Smooth muscle cell (in vitro differentiated cells): ENCODE data around the gene DPM2. TPM values are rescaled to one million over a fixed set of nuclear protein-coding genes. Genes with fewer than 3 reads are reported as not detected.

ENCODE experiments used
- DNase-seq: peaks from one replicate; lab custom pipeline; 2025; ENCODE audit not compliant: unreplicated experiment; lab: John Stamatoyannopoulos, UW
- H2AFZ ChIP-seq: fragments of 200-600 bp; sonication (generic); 2 replicates; pipeline ENCODE4 v1.6.0; 2016; ENCODE audit warnings: antibody characterized with exemption, low read depth, mild to moderate bottlenecking
- H3F3A ChIP-seq: fragments of 200-600 bp; sonication (generic); 2 replicates; pipeline ENCODE4 v1.6.0; 2017; ENCODE audit warnings: antibody characterized with exemption, low read depth
- H3K27ac ChIP-seq: fragments of 200-600 bp; sonication (generic); 2 replicates; pipeline ENCODE4 v1.5.1; 2016; ENCODE audit warnings: low read depth, mild to moderate bottlenecking
- H3K27me3 ChIP-seq: fragments of 200-600 bp; sonication (generic); 2 replicates; pipeline ENCODE4 v1.6.1; 2016; ENCODE audit warnings: low read depth, mild to moderate bottlenecking
- H3K36me3 ChIP-seq: fragments of 200-600 bp; sonication (generic); 2 replicates; pipeline ENCODE4 v1.5.1; 2016; ENCODE audit warnings: low read depth
- H3K4me1 ChIP-seq: fragments of 200-600 bp; sonication (generic); 2 replicates; pipeline ENCODE4 v1.5.1; 2016; ENCODE audit warnings: low read depth
- H3K4me2 ChIP-seq: fragments of 200-600 bp; sonication (generic); 2 replicates; pipeline ENCODE4 v1.6.0; 2016; ENCODE audit warnings: mild to moderate bottlenecking
- H3K4me3 ChIP-seq: fragments of 200-600 bp; sonication (generic); 2 replicates; pipeline ENCODE4 v1.5.1; 2016; ENCODE audit warnings: mild to moderate bottlenecking
- H3K79me2 ChIP-seq: fragments of 200-600 bp; sonication (generic); 2 replicates; pipeline ENCODE4 v1.6.0; 2016; ENCODE audit warnings: low read depth, mild to moderate bottlenecking
- H3K9ac ChIP-seq: fragments of 200-600 bp; sonication (generic); 2 replicates; pipeline ENCODE4 v1.6.0; 2016; ENCODE audit warnings: low read depth
- H3K9me3 ChIP-seq: fragments of 200-600 bp; sonication (generic); replicated peaks from 2 replicates; pipeline ENCODE4 v1.5.1; 2016; ENCODE audit warnings: low read depth
- H4K20me1 ChIP-seq: fragments of 200-600 bp; sonication (generic); 2 replicates; pipeline ENCODE4 v1.6.0; 2016; ENCODE audit warnings: low read depth
- CTCF ChIP-seq: fragments of 200-600 bp; sonication (generic); IDR thresholded peaks from 2 replicates; pipeline ENCODE4 v1.5.1; 2017; ENCODE audit warnings: borderline replicate concordance, mild to moderate bottlenecking, antibody characterized with exemption; ENCODE audit not compliant: insufficient read depth, poor library complexity, severe bottlenecking
- WGBS: methylation state at CpG from one replicate; pipeline ENCODE4 v1.1.7; 2016; ENCODE audit warnings: low lambda C conversion rate; 5-methylcytosine and 5-hydroxymethylcytosine counted together
- polyA plus RNA-seq: library from polyadenylated mRNA; unstranded; fragments of >200 nt; fragmentation: Nextera tagmentation; extraction: Ambion mirVana; gene quantifications from 2 replicates; pipeline ENCODE4 v1.2.1, GENCODE V29; 2016
- total RNA-seq: library from RNA; depleted of rRNA; stranded (reverse); fragments of >200 nt; gene quantifications from 2 replicates; pipeline ENCODE4 v1.2.3, GENCODE V29; 2014

Gene DPM2
- total and polyA plus RNA-seq, 2 experiments from 2014 or later, result 23.6 to 68.5 TPM

- WGBS, result 27% methylated on average over 5 of the region's 5 CpGs
- Histone ChIP-seq H3K9me3 (no peaks in the 10 kb centered on the region), H2AFZ (no peak overlapping the region), H3K4me3 (peak overlapping the region; percentile 95), H3K36me3 (no peaks in the 10 kb centered on the region), H3K9ac (peak overlapping the region; percentile 18), H3K27me3 (no peaks in the 10 kb centered on the region), H3K27ac (peak overlapping the region; percentile 36), H3K4me1 (peaks cover 39% of the 10 kb centered on the region), H3F3A (peaks cover 10% of the 10 kb centered on the region), H4K20me1 (peaks cover 63% of the 10 kb centered on the region), H3K79me2 (peaks cover 63% of the 10 kb centered on the region), H3K4me2 (peak overlapping the region; percentile 95)
- TF ChIP-seq CTCF, result no peak
- DNase-seq, result no peak
Observed at GRCh38 chr9:127979015-127979332, 41.3 kb upstream of the DPM2 start.

- Histone ChIP-seq H3K4me1 (peaks cover 39% of the 10 kb centered on the region), H3F3A (peaks cover 10% of the 10 kb centered on the region), H3K27ac (peak overlapping the region; percentile 36), H4K20me1 (peaks cover 72% of the 10 kb centered on the region), H3K9ac (peak overlapping the region; percentile 4), H3K4me2 (peak overlapping the region; percentile 95), H3K4me3 (peak overlapping the region; percentile 95), H3K9me3 (no peaks in the 10 kb centered on the region), H2AFZ (no peak overlapping the region), H3K36me3 (no peaks in the 10 kb centered on the region), H3K27me3 (no peaks in the 10 kb centered on the region), H3K79me2 (peaks cover 72% of the 10 kb centered on the region)
- 54% methylated on average over 12 of the region's 12 CpGs for WGBS
- peak; percentile 10 for TF ChIP-seq CTCF
- DNase-seq, result no peak
Observed at GRCh38 chr9:127977884-127978647, 40.4 kb upstream of the DPM2 start.

DNA sequence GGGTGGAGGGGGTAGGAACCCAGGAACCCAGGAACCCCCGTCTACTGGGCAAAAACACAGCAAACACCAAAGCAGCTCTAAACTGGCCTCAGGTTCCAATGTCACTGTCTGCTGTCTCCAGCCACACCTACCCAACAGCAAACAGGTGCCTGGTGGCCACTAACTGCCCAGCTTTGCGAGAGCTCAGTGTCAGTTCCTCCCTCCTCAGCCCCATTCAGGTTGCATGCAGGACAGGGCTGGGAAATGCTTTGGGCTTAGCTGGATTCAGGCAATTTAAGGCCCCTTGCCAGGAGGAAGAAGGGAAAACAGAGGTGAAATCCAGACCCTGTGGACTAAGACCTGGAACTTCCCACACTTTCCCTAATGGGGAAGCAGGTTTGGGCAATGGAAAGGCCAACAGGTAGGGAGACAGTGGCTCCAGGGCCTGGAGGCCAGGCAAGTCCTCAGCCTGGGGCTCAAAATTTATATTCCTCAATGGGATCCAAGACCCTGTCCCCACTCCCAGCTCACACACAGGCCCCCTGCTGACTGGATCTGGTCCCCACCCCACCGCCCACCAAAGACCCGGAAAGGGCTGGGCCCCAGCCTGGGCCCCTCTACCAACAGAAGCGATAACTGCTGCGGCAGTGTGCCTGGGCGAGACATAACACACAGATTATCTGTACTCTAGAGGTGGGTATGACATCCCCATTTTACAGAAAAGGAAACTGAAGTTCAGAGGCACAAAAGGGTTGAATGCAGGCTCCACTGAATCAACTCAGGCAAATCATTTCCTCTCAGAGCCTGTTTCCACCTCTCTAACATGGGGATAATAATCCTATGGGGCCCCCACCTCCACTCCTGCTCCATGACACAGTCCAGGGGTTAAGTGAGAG, 39.6 kb upstream of the DPM2 start:
- H3K4me2 ChIP-seq, result peak overlapping the region; percentile 95
- peak overlapping the region; percentile 95 for H3K4me3 ChIP-seq
- no peak for TF ChIP-seq CTCF
- H3K36me3 ChIP-seq, result no peaks in the 10 kb centered on the region
- no peaks in the 10 kb centered on the region for H3K9me3 ChIP-seq
- no peaks in the 10 kb centered on the region for H3K27me3 ChIP-seq
- H3K9ac ChIP-seq, result peak overlapping the region; percentile 4
- peaks cover 37% of the 10 kb centered on the region for H3K4me1 ChIP-seq
- H3K27ac ChIP-seq, result peak overlapping the region; percentile 36
- peaks cover 81% of the 10 kb centered on the region for H3K79me2 ChIP-seq
- H3F3A ChIP-seq, result peaks cover 9% of the 10 kb centered on the region
- 50% methylated on average over 6 of the region's 7 CpGs for WGBS
- peaks cover 80% of the 10 kb centered on the region for H4K20me1 ChIP-seq
- no peak for DNase-seq
- no peak overlapping the region for H2AFZ ChIP-seq
